ENCODE results near the gene BCL2L14. TPM values are rescaled to one million over a fixed set of nuclear protein-coding genes. Genes with fewer than 3 reads are reported as not detected.

The BCL2L14 gene
- total RNA-seq, 1 donor from 2014 or later, result not detected

DNA sequence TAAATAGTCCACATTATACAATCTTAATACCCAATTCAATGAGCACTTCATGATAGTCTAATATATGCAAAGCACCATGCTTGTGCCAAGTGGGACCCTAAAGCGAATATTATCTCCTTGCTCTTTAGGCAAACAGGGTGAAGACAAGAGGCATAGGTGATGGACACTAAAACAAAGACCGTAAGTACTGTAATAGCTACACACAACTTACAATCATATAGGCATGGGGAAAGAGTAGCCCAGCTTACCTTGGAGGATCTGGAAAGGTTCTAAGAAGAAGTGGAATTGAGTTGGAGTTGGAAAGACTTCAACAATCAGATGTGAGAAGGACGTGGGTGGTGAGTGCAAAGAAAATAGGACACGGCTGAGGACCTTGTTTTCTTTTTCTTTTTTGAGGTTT is 19.1 kb upstream of the BCL2L14 start:
- Mint-ChIP-seq H3K27me3 (ENCODE audit: unreplicated experiment) (no peaks in the 10 kb centered on the region), H3K9me3 (ENCODE audit: unreplicated experiment) (no peaks in the 10 kb centered on the region), H3K36me3 (ENCODE audit: unreplicated experiment) (no peaks in the 10 kb centered on the region), H3K4me3 (ENCODE audit: unreplicated experiment) (no peak overlapping the region), H3K4me1 (ENCODE audit: low read depth, unreplicated experiment) (no peaks in the 10 kb centered on the region), H3K27ac (ENCODE audit: unreplicated experiment) (no peak overlapping the region)
- DNase-seq, result no peak
- TF ChIP-seq, protein P1, sequence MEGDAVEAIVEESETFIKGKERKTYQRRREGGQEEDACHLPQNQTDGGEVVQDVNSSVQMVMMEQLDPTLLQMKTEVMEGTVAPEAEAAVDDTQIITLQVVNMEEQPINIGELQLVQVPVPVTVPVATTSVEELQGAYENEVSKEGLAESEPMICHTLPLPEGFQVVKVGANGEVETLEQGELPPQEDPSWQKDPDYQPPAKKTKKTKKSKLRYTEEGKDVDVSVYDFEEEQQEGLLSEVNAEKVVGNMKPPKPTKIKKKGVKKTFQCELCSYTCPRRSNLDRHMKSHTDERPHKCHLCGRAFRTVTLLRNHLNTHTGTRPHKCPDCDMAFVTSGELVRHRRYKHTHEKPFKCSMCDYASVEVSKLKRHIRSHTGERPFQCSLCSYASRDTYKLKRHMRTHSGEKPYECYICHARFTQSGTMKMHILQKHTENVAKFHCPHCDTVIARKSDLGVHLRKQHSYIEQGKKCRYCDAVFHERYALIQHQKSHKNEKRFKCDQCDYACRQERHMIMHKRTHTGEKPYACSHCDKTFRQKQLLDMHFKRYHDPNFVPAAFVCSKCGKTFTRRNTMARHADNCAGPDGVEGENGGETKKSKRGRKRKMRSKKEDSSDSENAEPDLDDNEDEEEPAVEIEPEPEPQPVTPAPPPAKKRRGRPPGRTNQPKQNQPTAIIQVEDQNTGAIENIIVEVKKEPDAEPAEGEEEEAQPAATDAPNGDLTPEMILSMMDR (IDR thresholded peaks at IDR 0.05; ENCODE audit: partially characterized antibody, unreplicated experiment), result no peak

DNA sequence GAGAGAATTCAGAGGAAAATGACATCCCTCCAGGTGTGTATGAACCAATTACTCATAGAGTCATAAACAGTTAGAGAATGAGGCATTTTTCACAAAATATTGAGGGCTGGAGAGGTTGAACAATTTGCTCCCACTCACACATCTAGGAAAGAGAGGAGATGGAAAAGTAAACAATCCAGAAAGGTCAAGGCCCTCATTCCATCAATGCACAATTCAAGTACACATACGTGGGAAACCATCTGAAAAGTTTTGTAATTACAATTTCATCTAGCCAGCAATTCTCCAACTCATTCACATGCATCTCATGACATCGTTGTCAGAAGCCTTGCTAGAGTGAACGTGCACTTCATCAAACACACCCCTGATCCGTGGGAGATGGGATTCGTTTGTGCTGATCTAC is 15.7 kb upstream of the BCL2L14 start:
- H3K27ac Mint-ChIP-seq (ENCODE audit: unreplicated experiment), result no peak overlapping the region
- H3K4me1 Mint-ChIP-seq (ENCODE audit: low read depth, unreplicated experiment), result no peaks in the 10 kb centered on the region
- H3K36me3 Mint-ChIP-seq (ENCODE audit: unreplicated experiment), result peaks cover 4% of the 10 kb centered on the region
- TF ChIP-seq, protein P1 (IDR thresholded peaks at IDR 0.05; ENCODE audit: partially characterized antibody, unreplicated experiment), result no peak
- no peak for DNase-seq
- H3K27me3 Mint-ChIP-seq (ENCODE audit: unreplicated experiment), result peaks cover 8% of the 10 kb centered on the region
- H3K9me3 Mint-ChIP-seq (ENCODE audit: unreplicated experiment), result peaks cover 3% of the 10 kb centered on the region
- H3K4me3 Mint-ChIP-seq (ENCODE audit: unreplicated experiment), result no peak overlapping the region

- Mint-ChIP-seq H3K4me3 (ENCODE audit: unreplicated experiment) (no peak overlapping the region), H3K27ac (ENCODE audit: unreplicated experiment) (no peak overlapping the region), H3K36me3 (ENCODE audit: unreplicated experiment) (peaks cover 4% of the 10 kb centered on the region), H3K4me1 (ENCODE audit: low read depth, unreplicated experiment) (no peaks in the 10 kb centered on the region), H3K9me3 (ENCODE audit: unreplicated experiment) (peaks cover 3% of the 10 kb centered on the region), H3K27me3 (ENCODE audit: unreplicated experiment) (peaks cover 8% of the 10 kb centered on the region)
- DNase-seq, result no peak
- TF ChIP-seq, protein P1 (IDR thresholded peaks at IDR 0.05; ENCODE audit: partially characterized antibody, unreplicated experiment), result no peak
Measured at GRCh38 chr12:12056951-12057350, 13.8 kb upstream of the BCL2L14 start.

DNA sequence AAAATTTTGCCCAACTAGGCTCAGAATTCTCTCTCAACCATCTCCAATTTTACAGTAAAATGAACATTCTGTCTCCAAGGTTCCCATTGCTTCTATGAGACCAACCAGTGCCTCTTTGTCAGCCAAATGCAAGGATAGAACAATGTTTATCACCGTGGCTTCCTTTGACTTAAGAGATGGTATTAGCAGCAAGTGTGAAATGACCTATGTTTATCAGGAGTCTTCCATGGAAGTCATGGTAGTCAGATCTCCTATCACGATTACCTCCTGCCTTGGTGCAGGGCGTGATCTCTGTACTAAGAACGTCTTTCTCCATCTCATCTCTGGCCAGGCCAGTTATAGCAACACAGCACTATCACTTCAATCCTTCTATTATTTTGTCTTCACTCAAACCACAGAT is 6.1 kb upstream of the BCL2L14 start:
- no peak overlapping the region for H3K27ac Mint-ChIP-seq (ENCODE audit: unreplicated experiment)
- H3K4me1 Mint-ChIP-seq (ENCODE audit: low read depth, unreplicated experiment), result no peaks in the 10 kb centered on the region
- H3K4me3 Mint-ChIP-seq (ENCODE audit: unreplicated experiment), result no peak overlapping the region
- TF ChIP-seq, protein P1 (IDR thresholded peaks at IDR 0.05; ENCODE audit: partially characterized antibody, unreplicated experiment), result no peak
- peaks cover 2% of the 10 kb centered on the region for H3K36me3 Mint-ChIP-seq (ENCODE audit: unreplicated experiment)
- peaks cover 1% of the 10 kb centered on the region for H3K9me3 Mint-ChIP-seq (ENCODE audit: unreplicated experiment)
- DNase-seq, result no peak
- H3K27me3 Mint-ChIP-seq (ENCODE audit: unreplicated experiment), result peaks cover 3% of the 10 kb centered on the region

DNA sequence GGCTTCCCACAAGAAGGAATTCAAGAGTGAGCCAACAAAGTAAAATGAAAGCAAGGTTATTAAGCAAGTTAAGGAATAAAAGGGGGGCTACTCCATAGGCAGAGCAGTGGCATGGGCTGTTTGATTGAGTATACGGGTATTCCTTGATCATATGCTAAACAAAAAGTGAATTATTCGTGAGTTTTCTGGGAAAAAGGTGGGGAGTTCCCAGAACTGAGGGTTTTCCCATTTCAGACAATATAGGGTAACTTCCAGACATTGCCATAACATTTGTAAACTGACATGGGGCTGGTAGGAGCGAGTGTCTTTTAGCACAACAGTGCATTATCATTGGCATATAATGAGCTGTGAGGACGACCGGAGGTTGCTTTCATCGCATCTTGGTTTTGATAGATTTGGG is 2.0 kb upstream of the BCL2L14 start:
- Mint-ChIP-seq H3K36me3 (ENCODE audit: unreplicated experiment) (no peaks in the 10 kb centered on the region), H3K4me1 (ENCODE audit: low read depth, unreplicated experiment) (no peaks in the 10 kb centered on the region), H3K9me3 (ENCODE audit: unreplicated experiment) (peaks cover 4% of the 10 kb centered on the region), H3K27me3 (ENCODE audit: unreplicated experiment) (peaks cover 2% of the 10 kb centered on the region), H3K4me3 (ENCODE audit: unreplicated experiment) (no peak overlapping the region), H3K27ac (ENCODE audit: unreplicated experiment) (no peak overlapping the region)
- DNase-seq, result no peak
- TF ChIP-seq, protein P1 (IDR thresholded peaks at IDR 0.05; ENCODE audit: partially characterized antibody, unreplicated experiment), result no peak
